ENCODE data around the gene SLC28A2. TPM values are rescaled to one million over a fixed set of nuclear protein-coding genes. Genes with fewer than 3 reads are reported as not detected.

Gene SLC28A2, protein sequence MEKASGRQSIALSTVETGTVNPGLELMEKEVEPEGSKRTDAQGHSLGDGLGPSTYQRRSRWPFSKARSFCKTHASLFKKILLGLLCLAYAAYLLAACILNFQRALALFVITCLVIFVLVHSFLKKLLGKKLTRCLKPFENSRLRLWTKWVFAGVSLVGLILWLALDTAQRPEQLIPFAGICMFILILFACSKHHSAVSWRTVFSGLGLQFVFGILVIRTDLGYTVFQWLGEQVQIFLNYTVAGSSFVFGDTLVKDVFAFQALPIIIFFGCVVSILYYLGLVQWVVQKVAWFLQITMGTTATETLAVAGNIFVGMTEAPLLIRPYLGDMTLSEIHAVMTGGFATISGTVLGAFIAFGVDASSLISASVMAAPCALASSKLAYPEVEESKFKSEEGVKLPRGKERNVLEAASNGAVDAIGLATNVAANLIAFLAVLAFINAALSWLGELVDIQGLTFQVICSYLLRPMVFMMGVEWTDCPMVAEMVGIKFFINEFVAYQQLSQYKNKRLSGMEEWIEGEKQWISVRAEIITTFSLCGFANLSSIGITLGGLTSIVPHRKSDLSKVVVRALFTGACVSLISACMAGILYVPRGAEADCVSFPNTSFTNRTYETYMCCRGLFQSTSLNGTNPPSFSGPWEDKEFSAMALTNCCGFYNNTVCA
- total RNA-seq (2013), result not detected
- polyA plus RNA-seq (not detected), polyA minus RNA-seq (not detected in 2 replicates), total RNA-seq (0 to 2.2 (median 0.16) reads per million in 11 experiments)

DNA sequence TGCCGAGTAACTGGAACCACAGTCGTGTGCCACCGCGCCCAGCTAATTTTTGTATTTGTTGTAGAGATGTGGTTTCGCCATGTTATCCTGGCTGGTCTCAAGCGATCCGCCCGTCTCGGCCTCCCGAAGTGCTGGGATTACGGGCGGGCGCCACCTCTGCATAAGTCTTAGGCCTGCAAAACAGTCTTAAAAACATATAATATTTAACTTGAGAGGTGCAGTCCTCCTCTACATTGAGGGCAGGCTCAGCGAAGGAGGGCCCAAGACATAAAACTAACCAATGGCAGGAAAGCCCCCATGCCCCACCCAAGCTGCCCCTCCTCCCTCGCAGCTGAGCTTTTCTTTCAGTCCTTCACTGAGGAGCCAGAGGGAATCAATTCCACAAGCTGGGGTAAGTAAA, at the start of gene SLC28A2:
SLC28A2 (plus strand) TSS at position 347 of the 400 bp plus-strand sequence. CDS start 982 bp downstream, outside the sequence.
- no peak within 1 kb of the TSS for H3K9ac ChIP-seq (ENCODE audit: insufficient read depth, low read length, poor library complexity, severe bottlenecking)
- Mint-ChIP-seq H3K36me3 (no peaks in the 10 kb centered on the region), H3K4me3 (no peak within 1 kb of the TSS), H3K4me1 (no peaks in the 10 kb centered on the region), H3K27ac (peak within 1 kb of the TSS in 1 of 7 donors; percentile 64), H3K27me3 (ENCODE audit: low read depth in 3 of 3) (peaks cover 0 to 4% (median 0%) of the 10 kb centered on the region in 3 donors), H3K9me3 (peaks cover 3 to 31% (median 27%) of the 10 kb centered on the region in 7 donors)
- no peak within 1 kb of the TSS for H3K4me3 ChIP-seq (replicated peaks in 1 of 3; ENCODE audit: low read depth in 2 of 3, low read length in 3 of 3)
- no peak within 1 kb of the TSS for H2AFZ ChIP-seq (ENCODE audit: insufficient read depth, low read depth, low read length, poor library complexity, severe bottlenecking)
- no peaks in the 10 kb centered on the region for H3K4me1 ChIP-seq (ENCODE audit: control insufficient read depth in 1 of 2, insufficient read depth in 2 of 2, low read length in 2 of 2)
- H4K20me1 ChIP-seq (ENCODE audit: insufficient read depth, low read length), result no peaks in the 10 kb centered on the region
- intact Hi-C loops (cut with micrococcal nuclease), result no loop called here
- H3K27me3 ChIP-seq (ENCODE audit: control insufficient read depth in 2 of 2, insufficient read depth in 2 of 2, low read length in 2 of 2), result no peaks in the 10 kb centered on the region
- 100% methylated on average over 4 of the region's 15 CpGs for WGBS (ENCODE audit: insufficient coverage)
- TF ChIP-seq, protein P1, sequence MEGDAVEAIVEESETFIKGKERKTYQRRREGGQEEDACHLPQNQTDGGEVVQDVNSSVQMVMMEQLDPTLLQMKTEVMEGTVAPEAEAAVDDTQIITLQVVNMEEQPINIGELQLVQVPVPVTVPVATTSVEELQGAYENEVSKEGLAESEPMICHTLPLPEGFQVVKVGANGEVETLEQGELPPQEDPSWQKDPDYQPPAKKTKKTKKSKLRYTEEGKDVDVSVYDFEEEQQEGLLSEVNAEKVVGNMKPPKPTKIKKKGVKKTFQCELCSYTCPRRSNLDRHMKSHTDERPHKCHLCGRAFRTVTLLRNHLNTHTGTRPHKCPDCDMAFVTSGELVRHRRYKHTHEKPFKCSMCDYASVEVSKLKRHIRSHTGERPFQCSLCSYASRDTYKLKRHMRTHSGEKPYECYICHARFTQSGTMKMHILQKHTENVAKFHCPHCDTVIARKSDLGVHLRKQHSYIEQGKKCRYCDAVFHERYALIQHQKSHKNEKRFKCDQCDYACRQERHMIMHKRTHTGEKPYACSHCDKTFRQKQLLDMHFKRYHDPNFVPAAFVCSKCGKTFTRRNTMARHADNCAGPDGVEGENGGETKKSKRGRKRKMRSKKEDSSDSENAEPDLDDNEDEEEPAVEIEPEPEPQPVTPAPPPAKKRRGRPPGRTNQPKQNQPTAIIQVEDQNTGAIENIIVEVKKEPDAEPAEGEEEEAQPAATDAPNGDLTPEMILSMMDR (IDR thresholded peaks at IDR 0.05), result no peak
- H3K27ac ChIP-seq (ENCODE audit: low read depth in 1 of 2, low read length in 2 of 2), result no peak within 1 kb of the TSS
- no peak within 1 kb of the TSS for H3K4me2 ChIP-seq (replicated peaks; ENCODE audit: extremely low read depth, low read length, poor library complexity, severe bottlenecking)
- no peaks in the 10 kb centered on the region for H3K79me2 ChIP-seq (ENCODE audit: insufficient read depth, low read length)
- no peaks in the 10 kb centered on the region for H3K36me3 ChIP-seq (replicated peaks in 1 of 2; ENCODE audit: control insufficient read depth in 1 of 2, insufficient read depth in 2 of 2, low read length in 2 of 2)
- no peak for DNase-seq
- H3K9me3 ChIP-seq (replicated peaks in 1 of 2; ENCODE audit: control insufficient read depth in 1 of 2, insufficient read depth in 1 of 2, low read length in 2 of 2), result peaks cover 0 to 22% of the 10 kb centered on the region in 2 donors

DNA sequence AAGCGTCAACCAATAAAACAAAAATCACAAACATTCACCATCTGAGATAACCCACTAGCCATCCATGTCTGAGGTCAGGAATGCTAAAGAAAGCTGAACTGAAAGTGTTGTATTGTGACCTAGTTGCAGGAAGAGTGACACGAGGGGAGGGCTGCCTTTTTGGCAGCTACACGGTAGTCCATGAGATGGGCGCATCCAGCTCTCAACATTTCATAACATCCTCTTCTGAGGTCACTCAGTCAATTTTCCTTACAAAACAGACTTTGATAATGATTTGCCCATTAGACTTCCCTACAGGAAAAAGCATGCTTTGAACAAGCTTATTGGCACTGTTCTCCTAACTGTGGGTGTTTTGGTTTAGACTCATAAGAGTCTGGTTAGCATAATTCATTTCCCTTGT, 48.9 kb upstream of the SLC28A2 start:
- Histone ChIP-seq H3K9ac (ENCODE audit: insufficient read depth, low read length, poor library complexity, severe bottlenecking) (no peak overlapping the region), H3K27me3 (ENCODE audit: control insufficient read depth in 2 of 2, insufficient read depth in 2 of 2, low read length in 2 of 2) (no peaks in the 10 kb centered on the region), H4K20me1 (ENCODE audit: insufficient read depth, low read length) (no peaks in the 10 kb centered on the region), H3K4me3 (replicated peaks in 1 of 3; ENCODE audit: low read depth in 2 of 3, low read length in 3 of 3) (no peak overlapping the region), H3K4me2 (replicated peaks; ENCODE audit: extremely low read depth, low read length, poor library complexity, severe bottlenecking) (no peak overlapping the region), H3K4me1 (ENCODE audit: control insufficient read depth in 1 of 2, insufficient read depth in 2 of 2, low read length in 2 of 2) (peaks cover 27 to 33% of the 10 kb centered on the region in 2 donors), H3K27ac (ENCODE audit: low read depth in 1 of 2, low read length in 2 of 2) (no peak overlapping the region), H3K9me3 (replicated peaks in 1 of 2; ENCODE audit: control insufficient read depth in 1 of 2, insufficient read depth in 1 of 2, low read length in 2 of 2) (no peaks in the 10 kb centered on the region), H2AFZ (ENCODE audit: insufficient read depth, low read depth, low read length, poor library complexity, severe bottlenecking) (no peak overlapping the region), H3K36me3 (replicated peaks in 1 of 2; ENCODE audit: control insufficient read depth in 1 of 2, insufficient read depth in 2 of 2, low read length in 2 of 2) (no peaks in the 10 kb centered on the region), H3K79me2 (ENCODE audit: insufficient read depth, low read length) (no peaks in the 10 kb centered on the region)
- peaks cover 2 to 4% (median 3%) of the 10 kb centered on the region in 3 donors for H3K27me3 Mint-ChIP-seq (ENCODE audit: low read depth in 3 of 3)
- intact Hi-C loops (cut with micrococcal nuclease), result loop anchor here (5.0 to 10.0 kb wide), 5 partner anchors 36 to 658 kb away; partner anchors contain the start of gene SQOR (in 1 of the 2)
- peak in 2 of 3 donors; percentile 35 to 47 for DNase-seq
- H3K27ac Mint-ChIP-seq, result peak overlapping the region in 3 of 7 donors; percentile 28 to 58 (median 37)
- H3K4me3 Mint-ChIP-seq, result peak overlapping the region in 1 of 2 donors; percentile 27
- peaks cover 0 to 2% (median 0%) of the 10 kb centered on the region in 7 donors for H3K9me3 Mint-ChIP-seq
- TF ChIP-seq, protein P1 (IDR thresholded peaks at IDR 0.05), result no peak
- H3K36me3 Mint-ChIP-seq, result no peaks in the 10 kb centered on the region
- 0% methylated on average over 3 of the region's 4 CpGs for WGBS (ENCODE audit: insufficient coverage)
- peaks cover 24% of the 10 kb centered on the region for H3K4me1 Mint-ChIP-seq
